Fibroblast of the conjunctiva (primary cell): Measurements from ENCODE around the gene TRIM51.
"Not testable (repeated sequence)": the region's sequence is repeated elsewhere in the genome, so short reads cannot be mapped to it uniquely, and the experiment has no call there.

Experiments used
- DNase-seq: peaks from one replicate; pipeline ENCODE4 v3.0.0-alpha.2; 2010; ENCODE audit warnings: low read depth

TRIM51 gene

GRCh38 chr11:55882997-55883396 lies at the start of gene TRIM51:
Gene TRIM51, plus strand, starts transcription at chr11:55883297. Its CDS starts 2,132 bp downstream, at chr11:55885429.
- DNase-seq = not testable (repeated sequence)

- no peak for DNase-seq
These were observed 44.6 kb upstream of the TRIM51 start, which contains the start of gene OR5D16 for GRCh38 chr11:55838452-55838851. Gene OR5D16, plus strand, starts transcription at chr11:55838752. Its CDS starts 0 bp downstream, at chr11:55838752.

- DNase-seq = no peak
These were observed 35.6 kb upstream of the TRIM51 start for GRCh38 chr11:55847453-55847852.

GRCh38 chr11:55849037-55849436 lies 34.1 kb upstream of the TRIM51 start:
- DNase-seq = no peak

- DNase-seq = no peak
These were observed 31.0 kb upstream of the TRIM51 start for GRCh38 chr11:55852141-55852540.

DNA sequence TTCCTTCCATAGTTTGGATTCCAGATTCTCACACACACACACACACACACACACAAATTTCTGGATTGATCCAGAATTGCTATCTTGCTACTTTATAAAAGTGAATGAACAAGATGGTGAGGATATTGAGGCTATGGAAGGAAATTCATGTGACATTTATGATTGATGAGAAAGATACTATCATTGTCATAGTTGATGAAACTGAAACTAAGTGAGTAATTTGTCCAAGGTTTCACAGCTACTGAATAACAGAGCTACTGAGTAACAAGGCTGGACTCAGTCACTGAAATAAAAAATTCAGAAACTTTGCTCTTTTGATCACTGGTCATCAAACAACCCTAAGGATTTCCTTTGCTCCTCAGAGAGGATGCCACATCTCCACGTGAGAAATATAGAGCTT lies 28.4 kb upstream of the TRIM51 start:
- no peak for DNase-seq

- DNase-seq = not testable (repeated sequence)
These were observed 15.7 kb upstream of the TRIM51 start for GRCh38 chr11:55867354-55867753.

GRCh38 chr11:55872731-55873130 lies 10.4 kb upstream of the TRIM51 start:
- DNase-seq = not testable (repeated sequence)

DNA sequence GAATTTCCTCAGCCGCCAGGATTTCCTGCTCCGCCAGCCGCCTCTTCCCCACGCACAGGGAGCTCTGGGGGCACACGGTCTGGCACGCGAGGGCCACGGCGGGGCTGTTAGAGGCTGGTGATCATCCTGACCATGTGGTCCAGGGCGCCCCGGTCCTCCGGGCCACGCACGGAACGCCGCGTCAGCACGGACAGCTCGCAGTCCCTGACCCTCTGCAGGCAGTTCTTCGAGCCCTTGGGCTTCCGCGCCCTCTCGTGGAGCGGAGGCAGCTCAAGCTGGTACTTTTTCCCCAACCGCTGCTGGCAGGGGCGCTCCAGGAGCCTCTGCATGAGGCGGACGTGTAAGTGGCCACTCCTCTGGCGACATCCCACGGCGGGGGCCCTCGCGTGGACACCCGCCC lies 10.0 kb upstream of the TRIM51 start:
- not testable (repeated sequence) for DNase-seq

DNA sequence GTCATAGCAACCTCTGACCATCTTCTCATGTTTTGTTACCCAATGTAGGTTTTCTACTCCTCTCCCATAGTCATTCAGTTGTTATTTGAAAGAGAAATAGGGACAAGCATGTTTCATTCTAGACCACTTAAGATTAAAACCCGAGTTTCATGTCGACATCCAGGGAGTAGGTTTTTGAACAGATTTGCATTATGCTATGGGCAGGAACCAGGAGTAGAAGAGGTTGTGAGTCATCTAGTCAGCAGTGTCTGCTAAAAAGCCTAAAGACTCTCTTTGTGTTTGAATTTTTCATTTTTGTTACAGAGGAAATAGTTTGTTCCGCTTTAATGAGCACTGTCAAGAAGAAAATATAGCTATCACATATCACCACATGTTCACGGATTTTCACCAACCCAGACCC lies 1.9 kb downstream of the TRIM51 start:
- DNase-seq = not testable (repeated sequence)

GRCh38 chr11:55885481-55885880 lies 2.4 kb downstream of the TRIM51 start:
- not testable (repeated sequence) for DNase-seq

- DNase-seq = no peak
These were observed 12.1 kb downstream of the TRIM51 start for GRCh38 chr11:55895216-55895615.

DNA sequence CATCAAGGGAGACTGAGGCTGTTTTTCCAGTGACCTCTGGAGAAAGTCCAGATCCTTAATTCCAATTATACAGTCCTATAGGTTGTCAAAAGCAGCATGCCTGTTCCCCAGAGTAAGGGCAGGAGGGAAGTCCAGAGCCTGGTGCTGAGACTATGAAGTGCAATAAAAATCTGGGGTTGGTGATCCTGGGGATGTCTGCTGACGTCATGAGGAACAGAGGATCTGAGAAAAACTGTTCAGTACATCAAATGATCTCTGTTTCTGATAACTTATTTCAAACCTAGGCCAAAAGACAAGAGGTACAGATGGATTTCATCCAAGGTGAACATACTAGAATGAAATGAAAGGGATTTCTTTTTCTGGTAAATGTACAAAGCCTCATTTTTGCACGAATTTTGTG lies 19.2 kb downstream of the TRIM51 start:
- DNase-seq = no peak

DNA sequence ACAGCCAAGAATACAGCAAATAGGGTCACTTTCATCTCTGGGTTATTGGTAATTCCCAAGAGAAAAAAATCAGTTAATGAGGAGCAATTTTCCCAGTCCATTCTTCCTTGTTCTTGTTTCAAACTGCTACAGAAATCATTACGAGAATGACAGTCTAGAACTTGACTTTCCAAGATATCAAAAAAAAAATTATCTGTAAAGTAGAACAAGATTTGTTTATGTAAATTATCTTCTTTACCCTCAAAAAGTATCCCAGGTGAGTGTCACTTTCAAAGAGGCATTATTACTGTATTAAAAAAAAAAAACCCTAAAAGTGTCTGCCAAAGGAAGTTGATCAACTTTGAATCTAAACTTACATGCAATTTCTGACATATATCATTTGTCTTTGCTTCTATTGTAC lies 31.4 kb downstream of the TRIM51 start, which contains the start of gene OR5W2:
Gene OR5W2, minus strand, starts transcription at position 101 of the 400 bp plus-strand sequence. Its CDS starts 0 bp downstream, at position 101.
- DNase-seq = no peak

DNA sequence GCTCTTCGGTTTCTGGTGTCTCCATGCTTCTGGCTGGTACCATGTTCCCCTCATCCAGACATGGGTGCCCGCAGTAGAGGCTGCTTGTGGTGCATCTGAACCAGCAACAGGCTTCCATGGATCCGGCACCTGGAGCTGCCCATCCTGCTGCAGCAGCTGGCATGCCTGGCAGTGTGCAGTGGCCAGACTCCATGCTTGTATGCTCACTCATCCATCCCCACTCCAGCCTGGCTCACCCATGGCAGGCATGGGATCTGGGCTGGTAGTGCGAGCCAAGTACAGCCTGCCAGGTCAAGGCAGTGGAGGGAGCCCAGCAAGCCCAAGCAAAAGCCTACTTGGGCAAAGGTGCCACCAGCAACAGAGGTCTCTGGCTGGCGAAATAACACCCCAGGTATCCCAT lies 37.4 kb downstream of the TRIM51 start:
- no peak for DNase-seq

DNA sequence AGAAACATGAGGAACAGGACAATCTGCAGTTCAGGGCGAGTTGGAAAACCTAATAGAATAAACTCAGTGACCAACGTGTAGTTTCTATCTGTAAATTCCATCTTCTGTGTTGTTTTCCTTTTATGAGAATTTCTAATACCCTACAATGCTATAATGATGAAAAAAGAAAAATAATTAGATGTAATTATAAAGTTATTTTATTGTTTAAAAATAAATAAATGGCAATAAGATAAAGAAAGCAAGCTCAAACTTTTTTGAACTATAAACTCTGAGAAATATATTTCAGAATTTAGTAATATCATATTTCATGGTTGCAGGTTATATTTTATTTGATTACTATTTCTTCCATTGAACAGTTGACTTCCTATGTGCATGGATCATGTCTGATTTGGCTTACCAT lies 53.2 kb downstream of the TRIM51 start, which contains the start of gene OR5I1:
Gene OR5I1, minus strand, starts transcription at position 101 of the 400 bp plus-strand sequence. Its CDS starts 0 bp downstream, at position 101.
- no peak for DNase-seq
